K562 (cell line): Measurements from ENCODE around the gene DNAI1. TPM values are rescaled to one million over a fixed set of nuclear protein-coding genes. Genes with fewer than 3 reads are reported as not detected.

Experiments used
- ATAC-seq: fragments of 200-7000 bp; cut with Tn5 transposase; 3 replicates; pipeline ENCODE4 v1.9.1; 2020; ENCODE audit warnings: moderate library complexity
- BruUV-seq: library from RNA; stranded (reverse); fragments of 400-500 nt; replicated peaks from 2 replicates; lab custom pipeline; 2021; lab: Mats Ljungman, UMichigan
- CTCF ChIA-PET: fragments of 300-600 bp; formaldehyde crosslinking; extraction: SDS; loops from one replicate; lab custom pipeline; 2021; ENCODE audit warnings: low intra/inter-chr PET ratio; lab: Yijun Ruan, JAX
- POLR2A ChIA-PET: fragments of 300-600, 350-650 bp; sonication (Branson Sonifier 250); formaldehyde crosslinking; extraction: SDS; loops from one replicate; lab custom pipeline; 2021; ENCODE audit warnings: antibody characterized with exemption, inconsistent platforms; lab: Yijun Ruan, JAX
- DNase-seq, 4 experiments: peaks; one replicate each; pipeline versions ENCODE4 v3.0.0 to v3.0.0-alpha.2; 2011 to 2018; ENCODE audit warnings: low spot score in 3 of 4, mixed read lengths in 3 of 4; ENCODE audit errors: extremely low read depth in 1 of 4
- FAIRE-seq: peaks from 2 replicates; lab custom pipeline; 2011; peaks lifted over from hg19 to GRCh38; lab: Jason Lieb, UNC
- H2AFZ ChIP-seq: 2 replicates; pipeline ENCODE4 v1.6.0; 2011; ENCODE audit warnings: low read depth, low read length, control low read depth, inconsistent platforms
- H3K27ac ChIP-seq: fragments of 200-600 bp; 3 replicates; pipeline ENCODE4 v1.8.0; 2011; ENCODE audit warnings: low read depth, mild to moderate bottlenecking, control low read depth, inconsistent platforms, low read length, moderate library complexity, mixed read lengths; ENCODE audit errors: extremely low read depth
- H3K27me3 ChIP-seq, 2 experiments: fragments of 300-600 bp in 1 of 2; 2 replicates in 1 of 2; 3 replicates in 1 of 2; pipeline versions ENCODE4 v1.6.0 to v1.8.0; 2011; ENCODE audit warnings: inconsistent platforms in 2 of 2, low read length in 2 of 2, mild to moderate bottlenecking in 1 of 2, mixed read lengths in 1 of 2, moderate library complexity in 1 of 2; ENCODE audit not compliant: control insufficient read depth in 2 of 2, insufficient read depth in 2 of 2
- H3K36me3 ChIP-seq: fragments of 300-600 bp; 3 replicates; pipeline ENCODE4 v1.8.0; 2011; ENCODE audit warnings: mild to moderate bottlenecking, low read length, inconsistent platforms; ENCODE audit not compliant: control insufficient read depth, insufficient read depth
- H3K4me1 ChIP-seq, 2 experiments: fragments of 200-600 bp in 1 of 2; replicated peaks in 1 of 2; 2 replicates in 1 of 2; 3 replicates in 1 of 2; pipeline versions ENCODE4 v1.5.1 to v1.8.0; 2011; ENCODE audit warnings: inconsistent platforms in 2 of 2, low read length in 2 of 2, mild to moderate bottlenecking in 1 of 2, mixed read lengths in 1 of 2, moderate library complexity in 1 of 2; ENCODE audit not compliant: control insufficient read depth in 2 of 2, insufficient read depth in 2 of 2
- H3K4me2 ChIP-seq: 2 replicates; pipeline ENCODE4 v1.6.1; 2011; ENCODE audit warnings: low read length, control low read depth, inconsistent platforms, mixed read lengths; ENCODE audit not compliant: insufficient read depth
- H3K4me3 ChIP-seq: fragments of 200-600 bp; sonication (generic), shearing (Covaris generic); 2 replicates; pipeline ENCODE4 v1.5.1; 2016; ENCODE audit warnings: control low read depth, inconsistent platforms
- H3K79me2 ChIP-seq: fragments of 200-600 bp; 3 replicates; pipeline ENCODE4 v1.8.0; 2011; ENCODE audit warnings: low read length, inconsistent platforms; ENCODE audit not compliant: control insufficient read depth, insufficient read depth
- H3K9ac ChIP-seq, 2 experiments: 2 replicates each; pipeline versions ENCODE4 v1.6.0 to v1.6.1; 2011; ENCODE audit warnings: low read depth in 2 of 2, low read length in 2 of 2, control low read depth in 1 of 2, inconsistent platforms in 1 of 2, mild to moderate bottlenecking in 1 of 2, mixed read lengths in 1 of 2; ENCODE audit not compliant: insufficient read depth in 1 of 2
- H3K9me1 ChIP-seq: one replicate; pipeline ENCODE4 v1.6.0; 2011; ENCODE audit warnings: inconsistent platforms, mild to moderate bottlenecking, low read length, moderate library complexity; ENCODE audit not compliant: control insufficient read depth, insufficient read depth
- H3K9me3 ChIP-seq: replicated peaks from 2 replicates; pipeline ENCODE4 v1.5.1; 2011; ENCODE audit warnings: low read depth, low read length, inconsistent platforms; ENCODE audit not compliant: control insufficient read depth, insufficient read depth
- H4K20me1 ChIP-seq: replicated peaks from 2 replicates; pipeline ENCODE4 v1.6.1; 2011; ENCODE audit warnings: low read length, inconsistent platforms, mixed read lengths; ENCODE audit not compliant: control insufficient read depth, insufficient read depth
- BCOR ChIP-seq: fragments of 450-650 bp; IDR thresholded peaks from 2 replicates; pipeline ENCODE4 v1.6.1; 2016
- BDP1 ChIP-seq: IDR thresholded peaks from 3 replicates; pipeline ENCODE4 v1.6.1; 2011; ENCODE audit not compliant: insufficient read length, insufficient read depth
- BRF2 ChIP-seq: IDR thresholded peaks from 3 replicates; pipeline ENCODE4 v1.6.1; 2011; ENCODE audit warnings: borderline replicate concordance, mild to moderate bottlenecking; ENCODE audit not compliant: insufficient read length, insufficient read depth
- CC2D1A ChIP-seq: fragments of 450-650 bp; IDR thresholded peaks from 2 replicates; pipeline ENCODE4 v1.6.1; 2017; ENCODE audit warnings: mild to moderate bottlenecking
- COPS2 ChIP-seq: fragments of 450-650 bp; conservative IDR thresholded peaks from 2 replicates; pipeline ENCODE4 v1.6.1; 2016; ENCODE audit warnings: mild to moderate bottlenecking, moderate library complexity
- FOXK2 ChIP-seq, 2 experiments: fragments of 450-650 bp; IDR thresholded peaks in 1 of 2; conservative IDR thresholded peaks in 1 of 2; 2 replicates each; pipeline ENCODE4 v1.6.1; 2016; ENCODE audit warnings: low read depth in 2 of 2, mild to moderate bottlenecking in 1 of 2
- GABPB2 ChIP-seq: fragments of 250-450 bp; sonication (Bioruptor Pico); conservative IDR thresholded peaks from 2 replicates; pipeline ENCODE4 v1.5.1; 2021; ENCODE audit warnings: mild to moderate bottlenecking
- GMEB1 ChIP-seq: fragments of 250-450 bp; sonication (Bioruptor Pico); IDR thresholded peaks from 2 replicates; pipeline ENCODE4 v1.4.0; 2020; ENCODE audit warnings: mild to moderate bottlenecking
- ILF3 ChIP-seq: fragments of 450-650 bp; IDR thresholded peaks from 2 replicates; pipeline ENCODE4 v1.6.1; 2018; ENCODE audit warnings: antibody characterized with exemption, mild to moderate bottlenecking, moderate library complexity, borderline replicate concordance
- MTA1 ChIP-seq: fragments of 450-650 bp; IDR thresholded peaks from 2 replicates; pipeline ENCODE4 v1.6.1; 2017; ENCODE audit warnings: borderline replicate concordance
- NR3C1 ChIP-seq: sonication (generic); formaldehyde crosslinking; IDR thresholded peaks from 2 replicates; pipeline ENCODE4 v1.8.1; 2022; ENCODE audit warnings: missing genetic modification reagents
- NR4A1 ChIP-seq, 2 experiments: fragments of 250-450 bp in 1 of 2; fragments of 450-650 bp in 1 of 2; sonication (Bioruptor Pico) in 1 of 2; IDR thresholded peaks; 2 replicates each; pipeline versions ENCODE4 v1.4.0 to v1.6.1; 2016 to 2020; ENCODE audit warnings: mild to moderate bottlenecking in 2 of 2, missing compliant biosample characterization in 1 of 2, missing genetic modification characterization in 1 of 2, moderate library complexity in 1 of 2
- RFX7 ChIP-seq: fragments of 250-450 bp; sonication (Bioruptor Pico); IDR thresholded peaks from 2 replicates; pipeline ENCODE4 v1.5.1; 2021; ENCODE audit warnings: mild to moderate bottlenecking
- ZC3H4 ChIP-seq: sonication (generic); formaldehyde crosslinking; IDR thresholded peaks from 2 replicates; pipeline ENCODE4 v1.9.0; 2021; ENCODE audit warnings: missing genetic modification reagents, borderline replicate concordance
- ZNF174 ChIP-seq: fragments of 250-450 bp; sonication (Bioruptor Pico); IDR thresholded peaks from 2 replicates; pipeline ENCODE4 v1.4.0; 2020; ENCODE audit warnings: mild to moderate bottlenecking
- ZNF584 ChIP-seq: fragments of 200-800 bp; sonication (Bioruptor generic); IDR thresholded peaks from 2 replicates; pipeline ENCODE4 v1.6.1; 2016; ENCODE audit warnings: low read depth, mild to moderate bottlenecking, missing genetic modification characterization, missing compliant biosample characterization
- ZNF589 ChIP-seq: fragments of 200-800 bp; sonication (Bioruptor generic); IDR thresholded peaks from 2 replicates; pipeline ENCODE4 v1.6.1; 2016; ENCODE audit warnings: low read depth, missing genetic modification characterization, missing compliant biosample characterization
- WGBS: fragments of 100-300 bp; shearing (Covaris generic); methylation state at CpG from one replicate; pipeline ENCODE4 v1.1.6; 2016; ENCODE audit warnings: low coverage, mixed read lengths; ENCODE audit not compliant: insufficient coverage; ENCODE audit errors: missing lambda C conversion rate; 5-methylcytosine and 5-hydroxymethylcytosine counted together
- in situ Hi-C: fragments of 300-500 bp; cut with MboI; formaldehyde crosslinking; loops from 4 replicates; pipeline ENCODE4 v1.15.0; 2018; ENCODE audit warnings: inconsistent platforms, mixed read lengths
- intact Hi-C: fragments of 100-400 bp; cut with micrococcal nuclease; formaldehyde crosslinking; loops from 2 replicates; pipeline ENCODE4 v1.14.2; 2022
- polyA plus RNA-seq, 8 experiments: library from polyadenylated mRNA; depleted of rRNA in 4 of 8; stranded (reverse) in 5 of 8; unstranded in 3 of 8; fragments of >200 nt; fragmentation: Nextera tagmentation in 2 of 8; fragmentation: Illumina TruSeq in 1 of 8; extraction: Ambion mirVana in 2 of 8; extraction: Trizol in 1 of 8; gene quantifications; 2 replicates each; pipeline versions ENCODE4 v1.2.1 to v1.2.3, GENCODE V29; 2011 to 2014; ENCODE audit warnings: inconsistent platforms in 1 of 8, missing spikeins in 1 of 8
- total RNA-seq, 7 experiments: library from RNA; depleted of rRNA in 6 of 7; stranded (reverse); fragments of >200 nt in 6 of 7; fragmentation: Illumina TruSeq in 2 of 7; extraction: Trizol in 2 of 7; gene quantifications; 2 replicates each; pipeline versions ENCODE4 v1.2.1 to v1.2.3, GENCODE V29; 2011 to 2021; ENCODE audit warnings: low replicate concordance in 1 of 7
- TF ChIP-seq, protein P1 (sequence below): fragments of 450-650 bp; formaldehyde crosslinking; IDR thresholded peaks from 2 replicates; pipeline ENCODE4 v1.4.0; 2020; ENCODE audit warnings: mild to moderate bottlenecking, moderate library complexity

Gene DNAI1
- total and polyA plus RNA-seq, 9 of the 15 experiments (the other 6 are each of a cell fraction or from before 2014, with no cell fraction given) = 0.01 to 0.17 (median 0.04) TPM; not detected in 6

- no peak for ATAC-seq
- DNase-seq = no peak
- Histone ChIP-seq H3K36me3 (no peaks in the 10 kb centered on the region), H3K9me3 (no peaks in the 10 kb centered on the region), H3K9me1 (no peaks in the 10 kb centered on the region), H3K27me3 (peaks cover 0 to 18% of the 10 kb centered on the region in 2 experiments; a peak in 2 of 5 replicates), H3K4me1 (no peaks in the 10 kb centered on the region), H4K20me1 (no peaks in the 10 kb centered on the region), H3K4me3 (no peak overlapping the region), H3K4me2 (no peak overlapping the region), H3K9ac (no peak overlapping the region), H3K79me2 (no peaks in the 10 kb centered on the region), H3K27ac (no peak overlapping the region), H2AFZ (no peak overlapping the region)
- no peak for TF ChIP-seq RFX7 (CRISPR knock-in tag)
- no peak for TF ChIP-seq GMEB1 (CRISPR knock-in tag)
- no peak for TF ChIP-seq BRF2
- no peak for TF ChIP-seq FOXK2 (conservative IDR thresholded peaks at IDR 0.05 in 1 of 2, IDR thresholded peaks at IDR 0.05 in 1 of 2; ENCODE audit: low read depth in 2 of 2)
- TF ChIP-seq ZNF589 (CRISPR knock-in tag) = no peak
- TF ChIP-seq, protein P1, sequence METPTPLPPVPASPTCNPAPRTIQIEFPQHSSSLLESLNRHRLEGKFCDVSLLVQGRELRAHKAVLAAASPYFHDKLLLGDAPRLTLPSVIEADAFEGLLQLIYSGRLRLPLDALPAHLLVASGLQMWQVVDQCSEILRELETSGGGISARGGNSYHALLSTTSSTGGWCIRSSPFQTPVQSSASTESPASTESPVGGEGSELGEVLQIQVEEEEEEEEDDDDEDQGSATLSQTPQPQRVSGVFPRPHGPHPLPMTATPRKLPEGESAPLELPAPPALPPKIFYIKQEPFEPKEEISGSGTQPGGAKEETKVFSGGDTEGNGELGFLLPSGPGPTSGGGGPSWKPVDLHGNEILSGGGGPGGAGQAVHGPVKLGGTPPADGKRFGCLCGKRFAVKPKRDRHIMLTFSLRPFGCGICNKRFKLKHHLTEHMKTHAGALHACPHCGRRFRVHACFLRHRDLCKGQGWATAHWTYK (CRISPR knock-in tag) = no peak
- TF ChIP-seq GABPB2 (CRISPR knock-in tag) = no peak
- TF ChIP-seq ILF3 = no peak
- no peak for TF ChIP-seq COPS2
- TF ChIP-seq NR4A1 (CRISPR knock-in tag; IDR thresholded peaks at IDR 0.05) = no peak
- TF ChIP-seq NR4A1 (tag; IDR thresholded peaks at IDR 0.05) = no peak
- no peak for TF ChIP-seq CC2D1A
- no peak for TF ChIP-seq ZC3H4
- TF ChIP-seq ZNF174 (CRISPR knock-in tag) = no peak
- TF ChIP-seq MTA1 = no peak
- no peak for TF ChIP-seq ZNF584 (CRISPR knock-in tag)
- no peak for TF ChIP-seq NR3C1 (CRISPR knock-in tag)
- no peak for TF ChIP-seq BCOR
- TF ChIP-seq BDP1 = no peak
- BruUV-seq = no TSS peak
- CTCF ChIA-PET = interaction anchor here (0.6 kb wide), 1 partner anchor 133 kb away, joined by 3 read pairs; no protein-coding TSS in a partner anchor
- 0% methylated on average over 1 of the region's 2 CpGs for WGBS
- no peak for FAIRE-seq
- POLR2A ChIA-PET = no interaction called here
- in situ Hi-C loops = no loop called here
- intact Hi-C loops = no loop called here
Observed at GRCh38 chr9:34540827-34541226, 82.2 kb downstream of the DNAI1 start.
